HG02852 (cell line): ENCODE measurements around the gene IFNA17.
A peak's percentile ranks its signal among the peaks of the same experiment; 100 is the strongest.
"Not testable (repeated sequence)": the region's sequence is repeated elsewhere in the genome, so short reads cannot be mapped to it uniquely, and the experiment has no call there.

Experiments
- ATAC-seq: cut with Tn5 transposase; IDR thresholded peaks from one replicate; pipeline ENCODE4 v1.9.1; 2021; ENCODE audit warnings: mild to moderate bottlenecking, moderate library complexity; ENCODE audit not compliant: unreplicated experiment

IFNA17 gene

DNA sequence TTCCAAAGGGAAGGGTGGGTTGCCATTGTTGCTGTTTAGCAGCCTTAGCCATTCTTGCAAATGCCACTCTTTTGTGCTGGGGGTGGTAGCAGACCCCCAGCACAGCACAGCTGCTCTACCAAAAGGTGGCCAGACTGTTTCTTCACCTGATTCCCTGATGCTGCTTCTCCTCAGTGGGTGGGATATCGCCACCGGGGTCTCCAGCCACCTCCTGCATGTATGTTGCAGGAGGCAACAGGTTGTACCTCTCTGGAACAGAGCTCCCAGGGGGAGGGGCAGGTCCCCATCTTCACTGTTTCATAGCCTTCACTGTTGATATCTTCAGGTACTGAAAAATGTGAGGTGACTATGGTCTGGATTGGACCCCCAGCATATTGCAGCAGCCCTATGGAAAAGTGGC, 17.2 kb downstream of the IFNA17 start:
- not testable (repeated sequence) for ATAC-seq

DNA sequence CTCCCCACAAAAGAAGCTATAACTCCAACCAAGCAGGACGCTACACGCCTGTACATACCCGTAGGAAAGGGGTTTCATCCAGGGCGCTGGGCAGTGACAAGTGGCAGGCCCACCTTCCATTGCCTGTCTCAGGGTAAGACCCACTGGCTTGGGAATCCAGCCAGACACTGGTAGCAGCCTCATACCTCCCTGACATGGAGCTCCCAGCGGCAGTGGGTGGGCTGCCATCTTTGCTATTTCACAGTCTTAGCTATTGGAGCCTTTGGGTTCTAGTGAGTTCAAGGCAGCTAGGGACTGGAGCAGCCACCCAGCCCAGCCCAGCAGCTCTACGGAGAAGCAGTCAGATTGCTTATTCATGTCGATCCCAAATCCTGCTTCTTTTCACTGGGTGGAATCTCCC, 17.7 kb downstream of the IFNA17 start:
- no peak for ATAC-seq

DNA sequence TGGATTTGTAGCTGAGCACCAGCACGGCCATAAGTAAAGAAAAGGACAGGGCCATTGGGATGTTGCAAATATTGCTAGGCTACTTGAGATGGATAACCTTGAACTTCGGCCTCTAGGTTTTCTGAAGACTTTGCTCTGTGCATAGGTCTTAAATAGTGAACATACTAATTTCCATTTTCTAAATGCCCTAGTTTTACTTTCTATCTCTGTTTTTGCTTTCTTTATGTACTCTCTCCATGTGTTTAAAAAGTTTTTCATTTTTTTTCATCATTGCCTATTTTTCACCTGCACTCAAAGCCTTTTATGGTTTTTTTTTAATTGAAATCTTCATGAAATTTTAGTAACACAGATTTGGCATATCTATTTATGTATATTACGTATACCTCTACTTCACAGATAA, 21.0 kb downstream of the IFNA17 start, which contains the start of gene IFNA10:
Gene IFNA10 (minus strand): TSS at position 101 of the 400 bp plus-strand sequence. CDS start 46 bp downstream, at position 55.
- ATAC-seq, result not testable (repeated sequence)

DNA sequence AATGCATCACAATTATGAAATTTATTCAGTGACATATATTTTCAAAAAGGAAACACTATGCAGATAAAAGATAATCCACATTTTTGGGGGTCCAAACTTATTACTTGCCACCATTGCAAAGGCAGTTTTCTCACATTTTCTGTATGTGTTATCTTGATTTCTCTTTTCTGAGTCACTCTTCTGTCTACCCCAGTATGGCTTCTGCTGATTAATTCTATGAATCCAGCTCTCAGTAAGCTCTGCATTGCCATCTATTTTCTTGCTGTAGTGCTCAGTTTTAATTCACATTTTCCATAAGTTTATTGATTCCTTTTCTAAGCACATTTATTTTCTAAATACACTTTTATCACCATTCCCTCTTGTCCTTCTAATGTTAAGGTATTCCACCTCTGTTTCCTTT, 22.8 kb downstream of the IFNA17 start:
- no peak for ATAC-seq

DNA sequence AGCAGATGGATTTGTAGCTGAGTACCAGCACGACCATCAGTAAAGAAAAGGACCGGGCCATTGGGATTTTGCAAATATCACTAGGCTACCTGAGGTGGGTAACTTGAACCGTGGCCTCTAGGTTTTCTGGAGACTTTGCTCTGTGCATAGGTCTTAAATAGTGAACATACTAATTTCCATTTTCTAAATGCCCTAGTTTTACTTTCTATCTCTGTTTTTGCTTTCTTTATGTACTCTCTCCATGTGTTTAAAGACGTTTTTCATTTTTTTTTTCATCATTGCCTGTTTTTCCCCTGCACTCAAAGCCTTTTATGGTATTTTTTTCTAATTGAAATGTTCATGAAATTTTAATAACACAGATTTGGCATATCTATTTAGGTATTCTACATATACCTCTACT, 25.9 kb downstream of the IFNA17 start, which contains the start of gene IFNA7:
Gene IFNA7 (minus strand): TSS at position 101 of the 400 bp plus-strand sequence. CDS start 40 bp downstream, at position 61.
- ATAC-seq, result not testable (repeated sequence)

DNA sequence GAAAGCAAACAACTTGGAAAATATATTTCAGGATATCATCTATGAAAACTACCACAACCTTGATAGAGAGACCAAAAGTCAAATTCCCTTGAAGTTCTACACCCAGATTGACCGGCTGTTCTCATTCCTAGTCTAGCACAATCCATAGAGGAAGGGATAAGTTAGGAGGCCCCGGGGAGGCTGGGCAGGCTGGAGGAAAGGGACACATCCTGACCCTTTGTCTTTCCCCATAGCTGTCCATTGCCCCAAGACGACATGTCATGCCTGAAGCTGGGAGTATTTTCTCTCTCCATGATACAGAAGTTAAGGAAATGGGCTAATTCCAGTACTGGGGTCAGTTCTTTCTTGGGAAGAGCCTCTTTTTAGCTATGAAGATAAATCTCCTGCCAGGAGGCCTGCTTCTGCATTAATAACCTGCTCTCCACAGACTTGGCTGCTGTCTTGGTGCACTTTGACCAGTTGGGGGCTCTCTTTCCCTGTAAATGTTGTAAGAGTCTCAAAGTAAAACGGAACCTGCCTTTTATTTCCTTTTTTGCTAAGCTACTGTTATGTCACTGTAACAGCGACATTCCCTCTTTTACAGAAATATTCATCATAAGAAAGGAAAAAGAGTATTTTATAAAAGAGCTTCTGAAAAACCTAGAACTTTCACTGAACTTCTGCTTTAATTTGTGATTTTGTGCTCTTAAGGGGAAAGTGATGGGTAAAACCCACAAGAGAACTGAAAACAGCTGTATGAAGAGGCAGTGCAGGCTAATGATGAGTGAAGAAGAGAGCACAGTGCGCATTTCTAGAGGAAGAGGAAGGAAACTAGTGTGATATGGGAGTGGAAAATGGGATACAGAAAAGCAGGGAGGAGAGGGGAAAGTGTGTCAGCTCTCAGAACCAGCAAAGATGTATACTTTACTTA, 32.9 kb downstream of the IFNA17 start:
- ATAC-seq, result peak; percentile 91

DNA sequence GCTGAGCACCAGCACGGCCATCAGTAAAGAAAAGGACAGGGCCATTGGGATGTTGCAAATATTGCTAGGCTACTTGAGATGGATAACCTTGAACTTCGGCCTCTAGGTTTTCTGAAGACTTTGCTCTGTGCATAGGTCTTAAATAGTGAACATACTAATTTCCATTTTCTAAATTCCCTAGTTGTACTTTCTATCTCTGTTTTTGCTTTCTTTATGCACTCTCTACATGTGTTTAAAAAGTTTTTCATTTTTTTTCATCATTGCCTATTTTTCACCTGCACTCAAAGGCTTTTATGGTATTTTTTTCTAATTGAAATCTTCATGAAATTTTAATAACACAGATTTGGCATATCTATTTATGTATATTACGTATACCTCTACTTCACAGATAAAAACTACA, 40.5 kb downstream of the IFNA17 start, which contains the start of gene IFNA4:
Gene IFNA4 (minus strand): TSS at position 101 of the 400 bp plus-strand sequence. CDS start 56 bp downstream, at position 45.
- not testable (repeated sequence) for ATAC-seq

DNA sequence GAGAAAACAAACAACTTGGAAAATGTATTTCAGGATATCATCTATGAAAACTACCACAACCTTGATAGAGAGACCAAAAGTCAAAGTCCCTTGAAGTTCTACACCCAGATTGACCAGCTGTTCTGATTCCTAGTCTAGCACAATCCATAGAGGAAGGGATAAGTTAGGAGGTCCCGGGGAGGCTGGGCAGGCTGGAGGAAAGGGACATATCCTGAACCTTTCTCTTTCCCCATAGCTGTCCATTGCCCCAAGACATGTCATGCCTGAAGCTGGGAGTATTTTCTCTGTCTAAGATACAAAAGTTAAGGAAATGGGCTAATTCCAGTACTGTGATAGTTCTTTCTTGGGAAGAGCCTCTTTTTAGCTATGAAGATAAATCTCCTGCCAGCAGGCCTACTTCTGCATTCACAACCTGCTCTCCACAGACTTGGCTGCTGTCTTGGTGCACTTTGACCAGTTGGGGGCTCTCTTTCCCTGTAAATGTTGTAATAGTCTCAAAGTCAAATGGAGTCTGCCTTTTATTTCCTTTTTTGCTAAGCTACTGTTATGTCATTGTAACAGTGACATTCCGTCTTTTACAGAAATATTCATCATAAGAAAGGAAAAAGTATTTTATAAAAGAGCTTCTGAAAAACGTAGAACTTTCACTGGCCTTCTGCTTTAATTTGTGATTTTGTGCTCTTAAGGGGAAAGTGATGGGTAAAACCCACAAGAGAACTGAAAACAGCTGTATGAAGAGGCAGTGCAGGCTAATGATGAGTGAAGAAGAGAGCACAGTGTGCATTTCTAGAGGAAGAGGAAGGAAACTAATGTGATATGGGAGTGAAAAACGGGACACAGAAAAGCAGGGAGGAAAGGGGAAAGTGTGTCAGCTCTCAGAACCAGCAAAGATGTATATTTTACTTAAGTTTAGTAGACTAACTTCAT, 44.9 kb downstream of the IFNA17 start:
- ATAC-seq, result peak; percentile 96
